Measurements from ENCODE around the gene XBP1.
"Not testable (repeated sequence)": the region's sequence is repeated elsewhere in the genome, so short reads cannot be mapped to it uniquely, and the experiment has no call there.

Gene XBP1

GRCh38 chr22:28766628-28767027 is 33.7 kb downstream of the XBP1 start:
- H3K4me3 ChIP-seq (ENCODE audit: low read depth, low read length) = no peak overlapping the region
- no peak for TF ChIP-seq CTCF (IDR thresholded peaks at IDR 0.05; ENCODE audit: borderline replicate concordance, insufficient read depth, low read depth, low read length)

GRCh38 chr22:28762000-28762399 is 38.4 kb downstream of the XBP1 start:
- H3K4me3 ChIP-seq (ENCODE audit: low read depth, low read length) = not testable (repeated sequence)

- no peak overlapping the region for H3K4me3 ChIP-seq (ENCODE audit: low read depth, low read length)
- TF ChIP-seq CTCF (IDR thresholded peaks at IDR 0.05; ENCODE audit: borderline replicate concordance, insufficient read depth, low read depth, low read length) = no peak
These were observed 39.0 kb downstream of the XBP1 start for GRCh38 chr22:28761449-28761755.

GRCh38 chr22:28759861-28760560 is 40.4 kb downstream of the XBP1 start:
- no peak for TF ChIP-seq CTCF (IDR thresholded peaks at IDR 0.05; ENCODE audit: borderline replicate concordance, insufficient read depth, low read depth, low read length)
- H3K4me3 ChIP-seq (ENCODE audit: low read depth, low read length) = no peak overlapping the region

GRCh38 chr22:28754512-28754911 is 45.9 kb downstream of the XBP1 start:
- H3K4me3 ChIP-seq (ENCODE audit: low read depth, low read length) = not testable (repeated sequence)

- no peak for TF ChIP-seq CTCF (IDR thresholded peaks at IDR 0.05; ENCODE audit: borderline replicate concordance, insufficient read depth, low read depth, low read length)
- H3K4me3 ChIP-seq (ENCODE audit: low read depth, low read length) = no peak overlapping the region
These were observed 49.9 kb downstream of the XBP1 start for GRCh38 chr22:28750471-28750881.

All from GM12875 (cell line).